IMR-90 (cell line): ENCODE data around the gene LRRC4C.

Experiments used
- MAZ ChIP-seq: IDR thresholded peaks from 2 replicates; pipeline ENCODE4 v1.6.1; 2012; ENCODE audit warnings: low read depth, mild to moderate bottlenecking, low read length, improper control_type of control experiment, moderate library complexity, borderline replicate concordance
- MXI1 ChIP-seq: IDR thresholded peaks from 2 replicates; pipeline ENCODE4 v1.6.1; 2012; ENCODE audit warnings: low read depth, mild to moderate bottlenecking, low read length, moderate library complexity, borderline replicate concordance
- POLR2A ChIP-seq: IDR thresholded peaks from 2 replicates; pipeline ENCODE4 v1.6.1; 2012; ENCODE audit warnings: mild to moderate bottlenecking, low read depth, low read length
- SMC3 ChIP-seq: fragments of 150-350 bp; IDR thresholded peaks from 2 replicates; pipeline ENCODE4 v1.6.1; 2016; ENCODE audit warnings: low read depth, mild to moderate bottlenecking, antibody characterized with exemption, low read length, moderate library complexity
- TF ChIP-seq, protein P1 (sequence below): conservative IDR thresholded peaks from 2 replicates; pipeline ENCODE4 v1.5.1; 2012; ENCODE audit warnings: mild to moderate bottlenecking, low read depth, low read length, improper control_type of control experiment
- TF ChIP-seq, protein P2 (sequence below): fragments of 150-350 bp; IDR thresholded peaks from 2 replicates; pipeline ENCODE4 v1.6.1; 2017; ENCODE audit warnings: mild to moderate bottlenecking, antibody characterized with exemption, low read length, low read depth

DNA sequence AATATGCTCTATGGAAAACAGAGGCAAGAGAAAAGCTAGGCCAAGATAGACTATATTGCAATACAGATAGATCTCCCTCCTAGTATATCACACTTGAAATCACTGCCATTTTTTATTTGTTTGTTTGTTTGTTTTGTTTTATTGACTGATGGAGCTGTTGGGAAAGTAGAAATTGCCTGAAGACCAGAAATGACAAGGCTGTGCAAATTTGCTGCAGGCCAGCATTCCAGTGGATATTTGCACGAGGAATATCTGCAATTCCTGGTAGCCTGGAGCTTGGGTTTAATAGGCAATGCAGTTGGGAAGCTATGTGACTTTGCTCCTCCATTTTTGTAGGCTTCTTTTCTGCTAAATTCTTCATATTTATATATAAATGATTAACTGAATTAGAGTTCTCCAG is 991.7 kb downstream of the LRRC4C start:
- TF ChIP-seq, protein P1, sequence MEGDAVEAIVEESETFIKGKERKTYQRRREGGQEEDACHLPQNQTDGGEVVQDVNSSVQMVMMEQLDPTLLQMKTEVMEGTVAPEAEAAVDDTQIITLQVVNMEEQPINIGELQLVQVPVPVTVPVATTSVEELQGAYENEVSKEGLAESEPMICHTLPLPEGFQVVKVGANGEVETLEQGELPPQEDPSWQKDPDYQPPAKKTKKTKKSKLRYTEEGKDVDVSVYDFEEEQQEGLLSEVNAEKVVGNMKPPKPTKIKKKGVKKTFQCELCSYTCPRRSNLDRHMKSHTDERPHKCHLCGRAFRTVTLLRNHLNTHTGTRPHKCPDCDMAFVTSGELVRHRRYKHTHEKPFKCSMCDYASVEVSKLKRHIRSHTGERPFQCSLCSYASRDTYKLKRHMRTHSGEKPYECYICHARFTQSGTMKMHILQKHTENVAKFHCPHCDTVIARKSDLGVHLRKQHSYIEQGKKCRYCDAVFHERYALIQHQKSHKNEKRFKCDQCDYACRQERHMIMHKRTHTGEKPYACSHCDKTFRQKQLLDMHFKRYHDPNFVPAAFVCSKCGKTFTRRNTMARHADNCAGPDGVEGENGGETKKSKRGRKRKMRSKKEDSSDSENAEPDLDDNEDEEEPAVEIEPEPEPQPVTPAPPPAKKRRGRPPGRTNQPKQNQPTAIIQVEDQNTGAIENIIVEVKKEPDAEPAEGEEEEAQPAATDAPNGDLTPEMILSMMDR = no peak
- no peak for TF ChIP-seq MAZ
- TF ChIP-seq MXI1 = no peak
- no peak for TF ChIP-seq POLR2A
- no peak for TF ChIP-seq SMC3
- TF ChIP-seq, protein P2, sequence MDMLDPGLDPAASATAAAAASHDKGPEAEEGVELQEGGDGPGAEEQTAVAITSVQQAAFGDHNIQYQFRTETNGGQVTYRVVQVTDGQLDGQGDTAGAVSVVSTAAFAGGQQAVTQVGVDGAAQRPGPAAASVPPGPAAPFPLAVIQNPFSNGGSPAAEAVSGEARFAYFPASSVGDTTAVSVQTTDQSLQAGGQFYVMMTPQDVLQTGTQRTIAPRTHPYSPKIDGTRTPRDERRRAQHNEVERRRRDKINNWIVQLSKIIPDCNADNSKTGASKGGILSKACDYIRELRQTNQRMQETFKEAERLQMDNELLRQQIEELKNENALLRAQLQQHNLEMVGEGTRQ = no peak
